HUES48 (cell line): ENCODE results near the gene THADA.

Experiments
- H3K27ac ChIP-seq: one replicate; pipeline ENCODE4 v1.7.0; 2013; ENCODE audit warnings: low read depth, low read length, inconsistent platforms
- H3K27me3 ChIP-seq: 2 replicates; pipeline ENCODE4 v1.6.1; 2013; ENCODE audit warnings: mild to moderate bottlenecking, low read length; ENCODE audit not compliant: control insufficient read depth, insufficient read depth
- H3K36me3 ChIP-seq: 2 replicates; pipeline ENCODE4 v1.6.1; 2013; ENCODE audit warnings: low read length; ENCODE audit not compliant: control insufficient read depth, insufficient read depth
- H3K4me1 ChIP-seq: 2 replicates; pipeline ENCODE4 v1.6.1; 2013; ENCODE audit warnings: mild to moderate bottlenecking, low read length; ENCODE audit not compliant: control insufficient read depth, insufficient read depth
- H3K4me3 ChIP-seq: 2 replicates; pipeline ENCODE4 v1.5.1; 2013; ENCODE audit warnings: mild to moderate bottlenecking, low read depth, low read length
- H3K9ac ChIP-seq: 2 replicates; pipeline ENCODE4 v1.6.1; 2013; ENCODE audit warnings: mild to moderate bottlenecking, low read depth, low read length, moderate library complexity
- H3K9me3 ChIP-seq: 2 replicates; pipeline ENCODE4 v1.6.1; 2013; ENCODE audit warnings: low read length; ENCODE audit not compliant: control insufficient read depth, insufficient read depth

The THADA gene

GRCh38 chr2:43424262-43425207, 171.3 kb downstream of the THADA start:
- Histone ChIP-seq H3K27me3 (no peaks in the 10 kb centered on the region), H3K9me3 (no peaks in the 10 kb centered on the region), H3K27ac (no peak overlapping the region), H3K36me3 (no peaks in the 10 kb centered on the region; the same call in 1 of the 2 replicates), H3K4me1 (no peaks in the 10 kb centered on the region; the same call in 1 of the 2 replicates), H3K4me3 (no peak overlapping the region), H3K9ac (no peak overlapping the region)

- H3K9me3 ChIP-seq: no peaks in the 10 kb centered on the region
- no peak overlapping the region for H3K9ac ChIP-seq
- no peaks in the 10 kb centered on the region; the same call in 1 of the 2 replicates for H3K4me1 ChIP-seq
- no peaks in the 10 kb centered on the region for H3K27me3 ChIP-seq
- no peaks in the 10 kb centered on the region; the same call in 1 of the 2 replicates for H3K36me3 ChIP-seq
- no peak overlapping the region for H3K4me3 ChIP-seq
- H3K27ac ChIP-seq: no peak overlapping the region
These were observed 171.9 kb downstream of the THADA start for GRCh38 chr2:43423941-43424261.

GRCh38 chr2:43421194-43421593, 174.6 kb downstream of the THADA start:
- Histone ChIP-seq H3K9ac (no peak overlapping the region), H3K36me3 (no peaks in the 10 kb centered on the region), H3K9me3 (no peaks in the 10 kb centered on the region), H3K27me3 (no peaks in the 10 kb centered on the region), H3K27ac (no peak overlapping the region), H3K4me1 (peaks cover 6% of the 10 kb centered on the region; the same call in 1 of the 2 replicates), H3K4me3 (no peak overlapping the region)

GRCh38 chr2:43420389-43420801, 175.4 kb downstream of the THADA start:
- Histone ChIP-seq H3K27ac (no peak overlapping the region), H3K4me1 (peaks cover 6% of the 10 kb centered on the region; the same call in 1 of the 2 replicates), H3K27me3 (no peaks in the 10 kb centered on the region), H3K9me3 (no peaks in the 10 kb centered on the region), H3K4me3 (no peak overlapping the region), H3K36me3 (no peaks in the 10 kb centered on the region), H3K9ac (no peak overlapping the region)

- no peak overlapping the region for H3K4me3 ChIP-seq
- no peaks in the 10 kb centered on the region for H3K27me3 ChIP-seq
- H3K36me3 ChIP-seq: no peaks in the 10 kb centered on the region
- H3K4me1 ChIP-seq: peaks cover 6% of the 10 kb centered on the region; the same call in 1 of the 2 replicates
- no peak overlapping the region for H3K27ac ChIP-seq
- no peak overlapping the region for H3K9ac ChIP-seq
- no peaks in the 10 kb centered on the region for H3K9me3 ChIP-seq
These were observed 176.0 kb downstream of the THADA start for GRCh38 chr2:43419876-43420275.

GRCh38 chr2:43419243-43419642, 176.6 kb downstream of the THADA start:
- no peaks in the 10 kb centered on the region for H3K27me3 ChIP-seq
- no peaks in the 10 kb centered on the region for H3K9me3 ChIP-seq
- no peak overlapping the region for H3K27ac ChIP-seq
- H3K36me3 ChIP-seq: no peaks in the 10 kb centered on the region
- H3K9ac ChIP-seq: no peak overlapping the region
- H3K4me3 ChIP-seq: no peak overlapping the region
- H3K4me1 ChIP-seq: peaks cover 6% of the 10 kb centered on the region; the same call in 1 of the 2 replicates

- no peaks in the 10 kb centered on the region for H3K27me3 ChIP-seq
- no peak overlapping the region for H3K4me3 ChIP-seq
- no peaks in the 10 kb centered on the region for H3K36me3 ChIP-seq
- H3K27ac ChIP-seq: no peak overlapping the region
- no peak overlapping the region for H3K9ac ChIP-seq
- H3K9me3 ChIP-seq: no peaks in the 10 kb centered on the region
- H3K4me1 ChIP-seq: peaks cover 6% of the 10 kb centered on the region; the same call in 1 of the 2 replicates
These were observed 177.2 kb downstream of the THADA start for GRCh38 chr2:43418680-43419079.

- Histone ChIP-seq H3K9me3 (no peaks in the 10 kb centered on the region), H3K27ac (no peak overlapping the region), H3K9ac (no peak overlapping the region), H3K36me3 (no peaks in the 10 kb centered on the region), H3K27me3 (no peaks in the 10 kb centered on the region), H3K4me1 (peaks cover 6% of the 10 kb centered on the region; the same call in 1 of the 2 replicates), H3K4me3 (no peak overlapping the region)
These were observed 178.5 kb downstream of the THADA start for GRCh38 chr2:43417300-43417699.

GRCh38 chr2:43415592-43415991, 180.2 kb downstream of the THADA start:
- H3K27ac ChIP-seq: no peak overlapping the region

GRCh38 chr2:43414586-43415135, 181.2 kb downstream of the THADA start:
- peaks cover 6% of the 10 kb centered on the region; the same call in 1 of the 2 replicates for H3K4me1 ChIP-seq
- no peak overlapping the region for H3K27ac ChIP-seq
- H3K4me3 ChIP-seq: no peak overlapping the region
- H3K9ac ChIP-seq: no peak overlapping the region
- H3K36me3 ChIP-seq: no peaks in the 10 kb centered on the region
- H3K9me3 ChIP-seq: no peaks in the 10 kb centered on the region
- H3K27me3 ChIP-seq: no peaks in the 10 kb centered on the region

More at GRCh38 chr2:43415592-43415991, 180.2 kb downstream of the THADA start:
- H3K9me3 ChIP-seq: no peaks in the 10 kb centered on the region
- H3K9ac ChIP-seq: no peak overlapping the region
- peaks cover 6% of the 10 kb centered on the region; the same call in 1 of the 2 replicates for H3K4me1 ChIP-seq
- no peaks in the 10 kb centered on the region for H3K27me3 ChIP-seq
- H3K36me3 ChIP-seq: no peaks in the 10 kb centered on the region
- H3K4me3 ChIP-seq: no peak overlapping the region

GRCh38 chr2:43414033-43414432, 181.8 kb downstream of the THADA start:
- Histone ChIP-seq H3K27ac (no peak overlapping the region), H3K27me3 (no peaks in the 10 kb centered on the region), H3K9me3 (no peaks in the 10 kb centered on the region), H3K9ac (no peak overlapping the region), H3K4me3 (no peak overlapping the region), H3K4me1 (peaks cover 6% of the 10 kb centered on the region; the same call in 1 of the 2 replicates), H3K36me3 (no peaks in the 10 kb centered on the region)
